Endodermal cell (in vitro differentiated cells): ENCODE data around the gene DNMT3A. TPM values are rescaled to one million over a fixed set of nuclear protein-coding genes. Genes with fewer than 3 reads are reported as not detected.

Experiments used
- DNase-seq: peaks from one replicate; pipeline ENCODE4 v3.0.0-alpha.2; 2017
- H3K27ac ChIP-seq: 2 replicates; pipeline ENCODE4 v1.5.1; 2013; ENCODE audit warnings: mild to moderate bottlenecking, low read depth, low read length, moderate library complexity
- H3K27me3 ChIP-seq: 2 replicates; pipeline ENCODE4 v1.6.1; 2013; ENCODE audit warnings: mild to moderate bottlenecking, low read length, moderate library complexity; ENCODE audit not compliant: insufficient read depth, control insufficient read depth, poor library complexity, severe bottlenecking
- H3K36me3 ChIP-seq: 2 replicates; pipeline ENCODE4 v1.7.0; 2013; ENCODE audit warnings: mild to moderate bottlenecking, low read length, moderate library complexity; ENCODE audit not compliant: control insufficient read depth, insufficient read depth
- H3K4me1 ChIP-seq: one replicate; pipeline ENCODE4 v1.7.0; 2013; ENCODE audit warnings: low read length; ENCODE audit not compliant: control insufficient read depth, insufficient read depth
- H3K4me3 ChIP-seq: 2 replicates; pipeline ENCODE4 v1.5.1; 2013; ENCODE audit warnings: mild to moderate bottlenecking, low read length, moderate library complexity
- H3K9ac ChIP-seq: 2 replicates; pipeline ENCODE4 v1.6.1; 2013; ENCODE audit warnings: mild to moderate bottlenecking, low read length, moderate library complexity; ENCODE audit not compliant: poor library complexity, severe bottlenecking; ENCODE audit errors: extremely low read depth
- H3K9me3 ChIP-seq: 2 replicates; pipeline ENCODE4 v1.6.1; 2013; ENCODE audit warnings: mild to moderate bottlenecking, low read length, moderate library complexity; ENCODE audit not compliant: control insufficient read depth
- H3K27ac Mint-ChIP-seq: 2 replicates; pipeline ENCODE4 v1.8.0; 2020; ENCODE audit warnings: mixed read lengths
- H3K27me3 Mint-ChIP-seq: 2 replicates; pipeline ENCODE4 v1.8.0; 2021; ENCODE audit warnings: mild to moderate bottlenecking, mixed read lengths; ENCODE audit not compliant: insufficient read depth
- H3K36me3 Mint-ChIP-seq: 2 replicates; pipeline ENCODE4 v1.8.0; 2020; ENCODE audit warnings: low read depth, mixed read lengths
- H3K4me1 Mint-ChIP-seq: 2 replicates; pipeline ENCODE4 v1.8.0; 2020; ENCODE audit warnings: mixed read lengths
- H3K4me3 Mint-ChIP-seq: 2 replicates; pipeline ENCODE4 v1.8.0; 2020; ENCODE audit warnings: mild to moderate bottlenecking, moderate library complexity, mixed read lengths
- H3K9me3 Mint-ChIP-seq: 2 replicates; pipeline ENCODE4 v1.8.0; 2020; ENCODE audit warnings: mild to moderate bottlenecking, mixed read lengths
- WGBS, 2 experiments: methylation state at CpG; one replicate each; pipeline versions ENCODE4 v1.1.5 to v1.1.7; 2013; ENCODE audit warnings: missing lambda C conversion rate in 2 of 2, mixed read lengths in 1 of 2; ENCODE audit not compliant: insufficient coverage in 1 of 2, insufficient read length in 1 of 2; 5-methylcytosine and 5-hydroxymethylcytosine counted together
- total RNA-seq, 2 donors: library from RNA; stranded (reverse); fragmentation: NEBNext Ultra II Directional in 1 of 2; extraction: Animal tissue kit (Norgen Biotek cat#: 25700) in 1 of 2; gene quantifications; 2 replicates in 1 of 2; 3 replicates in 1 of 2; pipeline ENCODE4 v1.2.1, GENCODE V29; 2021
- TF ChIP-seq, protein P1 (sequence below): fragments of 200-600 bp; sonication (generic); conservative IDR thresholded peaks from 2 replicates; pipeline ENCODE4 v1.5.0; 2021; ENCODE audit warnings: antibody characterized with exemption, mild to moderate bottlenecking

The DNMT3A gene
- total RNA-seq, 2 donors from 2014 or later = 124 to 139 TPM

DNA sequence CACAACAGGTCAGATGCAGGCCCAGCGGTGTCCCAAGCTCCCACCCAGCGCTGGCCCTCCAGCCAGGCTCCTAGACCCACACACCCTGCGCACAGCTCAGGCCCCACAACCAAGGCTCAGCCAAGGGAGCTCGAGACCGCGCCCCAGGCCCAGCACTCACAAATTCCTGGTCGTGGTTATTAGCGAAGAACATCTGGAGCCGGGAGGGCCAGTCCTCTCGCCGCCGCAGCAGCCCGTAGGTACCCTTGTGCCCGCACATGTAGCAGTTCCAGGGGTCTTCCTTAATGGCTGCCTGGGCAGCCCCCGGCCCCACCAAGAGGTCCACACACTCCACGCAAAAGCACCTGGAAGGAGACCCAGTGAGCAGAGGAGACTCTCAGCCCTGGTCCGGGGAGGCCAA, 97.7 kb downstream of the DNMT3A start:
- Histone ChIP-seq H3K4me3 (no peak overlapping the region), H3K27me3 (no peaks in the 10 kb centered on the region), H3K27ac (no peak overlapping the region), H3K4me1 (no peaks in the 10 kb centered on the region), H3K36me3 (peaks cover 86% of the 10 kb centered on the region), H3K9me3 (no peaks in the 10 kb centered on the region), H3K9ac (no peak overlapping the region)
- no peak for DNase-seq
- 94 to 99% methylated on average over 14 to 17 of the region's 17 CpGs for WGBS, 2 experiments
- Mint-ChIP-seq H3K4me3 (no peak overlapping the region), H3K27me3 (no peaks in the 10 kb centered on the region), H3K36me3 (peaks cover 86% of the 10 kb centered on the region), H3K27ac (no peak overlapping the region), H3K9me3 (no peaks in the 10 kb centered on the region), H3K4me1 (peaks cover 2% of the 10 kb centered on the region)
- TF ChIP-seq, protein P1, sequence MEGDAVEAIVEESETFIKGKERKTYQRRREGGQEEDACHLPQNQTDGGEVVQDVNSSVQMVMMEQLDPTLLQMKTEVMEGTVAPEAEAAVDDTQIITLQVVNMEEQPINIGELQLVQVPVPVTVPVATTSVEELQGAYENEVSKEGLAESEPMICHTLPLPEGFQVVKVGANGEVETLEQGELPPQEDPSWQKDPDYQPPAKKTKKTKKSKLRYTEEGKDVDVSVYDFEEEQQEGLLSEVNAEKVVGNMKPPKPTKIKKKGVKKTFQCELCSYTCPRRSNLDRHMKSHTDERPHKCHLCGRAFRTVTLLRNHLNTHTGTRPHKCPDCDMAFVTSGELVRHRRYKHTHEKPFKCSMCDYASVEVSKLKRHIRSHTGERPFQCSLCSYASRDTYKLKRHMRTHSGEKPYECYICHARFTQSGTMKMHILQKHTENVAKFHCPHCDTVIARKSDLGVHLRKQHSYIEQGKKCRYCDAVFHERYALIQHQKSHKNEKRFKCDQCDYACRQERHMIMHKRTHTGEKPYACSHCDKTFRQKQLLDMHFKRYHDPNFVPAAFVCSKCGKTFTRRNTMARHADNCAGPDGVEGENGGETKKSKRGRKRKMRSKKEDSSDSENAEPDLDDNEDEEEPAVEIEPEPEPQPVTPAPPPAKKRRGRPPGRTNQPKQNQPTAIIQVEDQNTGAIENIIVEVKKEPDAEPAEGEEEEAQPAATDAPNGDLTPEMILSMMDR = no peak

DNA sequence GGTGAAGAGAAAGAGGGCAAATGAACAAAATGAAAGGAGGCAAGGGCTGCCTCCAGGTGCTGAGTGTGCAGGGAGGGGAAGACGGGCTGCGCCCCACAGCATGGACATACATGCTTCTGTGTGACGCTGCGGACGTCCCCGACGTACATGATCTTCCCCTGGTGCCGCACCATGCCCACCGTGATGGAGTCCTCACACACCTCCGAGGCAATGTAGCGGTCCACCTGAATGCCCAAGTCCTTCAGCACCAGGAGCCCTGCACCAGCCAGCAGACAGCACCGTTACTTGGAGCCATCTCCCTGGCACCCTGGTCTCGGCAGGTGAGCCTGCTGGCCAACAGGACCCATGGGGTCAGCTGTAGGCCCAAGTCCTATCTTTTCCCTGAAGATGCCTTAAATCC, 100.3 kb downstream of the DNMT3A start:
- Histone ChIP-seq H3K36me3 (peaks cover 93% of the 10 kb centered on the region), H3K27ac (no peak overlapping the region), H3K9me3 (no peaks in the 10 kb centered on the region), H3K9ac (no peak overlapping the region), H3K27me3 (no peaks in the 10 kb centered on the region), H3K4me1 (no peaks in the 10 kb centered on the region), H3K4me3 (no peak overlapping the region)
- no peaks in the 10 kb centered on the region for H3K27me3 Mint-ChIP-seq
- WGBS, 2 experiments = 91 to 96% methylated on average over 10 to 13 of the region's 13 CpGs
- no peaks in the 10 kb centered on the region for H3K9me3 Mint-ChIP-seq
- DNase-seq = no peak
- H3K4me1 Mint-ChIP-seq = peaks cover 5% of the 10 kb centered on the region
- H3K27ac Mint-ChIP-seq = no peak overlapping the region
- no peak overlapping the region for H3K4me3 Mint-ChIP-seq
- TF ChIP-seq, protein P1 = no peak
- H3K36me3 Mint-ChIP-seq = peaks cover 90% of the 10 kb centered on the region

DNA sequence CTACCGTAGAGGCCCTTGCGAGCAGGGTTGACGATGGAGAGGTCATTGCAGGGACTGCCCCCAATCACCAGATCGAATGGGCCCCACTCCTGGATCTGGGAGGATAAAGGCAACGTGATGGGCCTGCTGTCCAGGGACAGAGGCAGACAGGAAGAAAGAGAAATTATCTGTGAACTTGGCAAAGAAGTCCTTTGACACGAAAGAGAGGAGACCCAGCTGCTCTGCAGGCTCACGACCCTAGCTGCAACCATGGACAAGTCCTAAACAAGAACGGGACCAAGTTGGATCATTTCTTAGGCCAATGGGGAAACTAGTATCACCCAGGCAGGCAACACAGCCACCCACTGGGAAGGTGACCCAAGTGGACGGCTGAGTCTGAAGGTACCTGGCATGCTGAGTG, 101.1 kb downstream of the DNMT3A start:
- no peak for DNase-seq
- Histone ChIP-seq H3K4me3 (no peak overlapping the region), H3K27ac (no peak overlapping the region), H3K36me3 (peaks cover 92% of the 10 kb centered on the region), H3K9ac (no peak overlapping the region), H3K27me3 (no peaks in the 10 kb centered on the region), H3K9me3 (no peaks in the 10 kb centered on the region), H3K4me1 (no peaks in the 10 kb centered on the region)
- Mint-ChIP-seq H3K4me1 (peaks cover 8% of the 10 kb centered on the region), H3K4me3 (no peak overlapping the region), H3K36me3 (peaks cover 87% of the 10 kb centered on the region), H3K9me3 (no peaks in the 10 kb centered on the region), H3K27ac (peak overlapping the region; percentile 45), H3K27me3 (no peaks in the 10 kb centered on the region)
- WGBS, 2 experiments = 89 to 94% methylated on average over 9 of the region's 9 CpGs
- TF ChIP-seq, protein P1 = no peak
